ENCODE results near the gene SLC25A40.
"Not testable (repeated sequence)": the region's sequence is repeated elsewhere in the genome, so short reads cannot be mapped to it uniquely, and the experiment has no call there.

SLC25A40 gene

GRCh38 chr7:87870471-87870870, 5.7 kb downstream of the SLC25A40 start:
- no peak for DNase-seq

DNA sequence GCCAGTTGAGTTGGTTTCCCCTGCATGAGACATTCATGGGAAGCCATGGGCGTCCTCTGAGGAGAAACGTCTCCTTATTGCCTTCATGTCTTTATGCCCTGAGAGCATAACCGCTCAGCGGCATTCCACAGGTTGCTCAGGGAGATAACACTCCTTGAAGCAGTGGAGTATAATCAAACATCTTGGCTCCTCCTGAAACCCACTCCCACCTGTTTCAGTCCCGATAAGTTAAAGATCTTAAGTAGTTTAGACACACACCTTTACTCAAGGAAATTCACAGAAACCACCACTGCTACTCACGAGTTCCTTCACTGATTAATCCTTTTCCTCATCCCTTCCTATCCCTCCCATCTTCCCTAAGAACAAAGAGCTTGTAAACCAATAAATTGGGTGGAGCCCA, 9.6 kb downstream of the SLC25A40 start:
- not testable (repeated sequence) for DNase-seq

GRCh38 chr7:87866089-87866488, 10.1 kb downstream of the SLC25A40 start:
- no peak for DNase-seq

DNA sequence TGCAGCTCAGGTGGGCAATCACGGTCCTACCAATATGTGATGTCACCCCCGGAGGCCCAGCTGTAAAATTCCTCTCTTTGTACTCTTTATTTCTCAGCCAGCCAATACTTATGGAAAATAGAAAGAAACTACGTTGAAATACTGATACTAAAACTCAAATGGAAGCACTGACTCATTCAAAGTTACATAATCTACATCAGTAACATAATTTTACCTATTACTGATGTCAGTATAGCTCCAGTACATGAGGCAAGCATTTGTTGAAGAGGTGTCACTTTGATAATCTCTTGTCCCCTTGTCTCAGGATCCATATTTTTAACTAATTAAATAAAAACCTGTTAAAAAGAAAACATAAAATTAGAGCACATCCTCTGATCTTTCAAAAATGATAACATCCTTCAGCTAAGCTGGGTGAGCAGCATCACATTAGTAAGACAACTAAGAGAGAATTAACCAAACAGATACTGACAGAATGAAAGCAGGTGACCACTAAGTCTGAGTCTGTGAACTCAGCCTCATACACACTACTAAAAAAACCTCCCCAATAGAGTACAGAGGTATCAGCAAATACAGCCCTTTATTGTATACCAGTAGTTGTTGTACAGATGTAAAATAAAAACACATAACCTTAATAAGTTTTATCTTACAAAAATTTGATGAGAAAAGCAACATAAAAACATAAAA, 17.6 kb downstream of the SLC25A40 start:
- no peak for DNase-seq

DNA sequence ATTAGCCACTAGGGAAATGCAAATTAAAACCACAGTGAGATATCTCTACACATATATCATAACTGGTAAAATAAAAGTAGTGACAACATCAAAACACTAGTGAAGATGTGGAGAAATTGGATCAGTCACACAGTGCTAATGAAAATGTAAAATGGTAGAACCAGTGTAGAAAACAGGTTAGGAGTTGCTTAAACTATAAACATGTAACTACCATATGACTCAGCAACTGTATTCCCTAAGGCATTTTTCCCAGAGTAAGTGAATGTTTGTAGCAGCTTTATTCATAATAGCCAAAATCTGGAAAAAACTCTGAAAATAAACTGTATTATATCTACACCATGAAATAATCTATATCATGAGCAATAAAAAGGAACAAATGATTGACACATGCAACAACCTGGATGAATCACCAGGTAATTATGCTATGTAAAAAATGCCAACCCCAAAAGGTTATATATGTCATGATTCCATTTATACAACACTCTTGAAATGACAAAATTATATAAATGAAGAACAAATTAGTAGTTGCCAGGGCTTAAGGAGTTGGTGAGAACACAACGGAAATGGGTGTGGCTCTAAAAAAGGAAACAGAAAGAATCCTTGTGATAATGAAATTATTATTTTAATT, 22.8 kb downstream of the SLC25A40 start:
- no peak for DNase-seq

DNA sequence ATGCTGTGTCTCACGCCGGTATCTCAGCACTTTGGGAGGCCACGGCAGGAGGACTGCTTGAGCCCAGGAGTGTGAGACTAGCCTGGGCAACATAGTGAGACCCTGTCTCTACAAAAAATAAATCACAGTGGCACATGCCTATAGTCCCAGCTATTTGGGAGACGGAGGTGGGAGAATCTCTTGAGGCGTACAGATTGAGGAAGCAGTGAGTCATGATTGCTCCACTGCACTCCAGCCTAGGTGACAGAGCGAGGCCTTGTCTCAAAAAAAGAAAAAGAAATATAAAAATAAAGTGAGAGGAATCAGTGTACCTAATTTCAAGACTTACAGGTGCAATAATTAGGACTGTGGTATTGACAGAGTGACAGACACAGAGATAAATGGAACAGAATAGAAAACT, 23.9 kb downstream of the SLC25A40 start:
- DNase-seq, result no peak

DNA sequence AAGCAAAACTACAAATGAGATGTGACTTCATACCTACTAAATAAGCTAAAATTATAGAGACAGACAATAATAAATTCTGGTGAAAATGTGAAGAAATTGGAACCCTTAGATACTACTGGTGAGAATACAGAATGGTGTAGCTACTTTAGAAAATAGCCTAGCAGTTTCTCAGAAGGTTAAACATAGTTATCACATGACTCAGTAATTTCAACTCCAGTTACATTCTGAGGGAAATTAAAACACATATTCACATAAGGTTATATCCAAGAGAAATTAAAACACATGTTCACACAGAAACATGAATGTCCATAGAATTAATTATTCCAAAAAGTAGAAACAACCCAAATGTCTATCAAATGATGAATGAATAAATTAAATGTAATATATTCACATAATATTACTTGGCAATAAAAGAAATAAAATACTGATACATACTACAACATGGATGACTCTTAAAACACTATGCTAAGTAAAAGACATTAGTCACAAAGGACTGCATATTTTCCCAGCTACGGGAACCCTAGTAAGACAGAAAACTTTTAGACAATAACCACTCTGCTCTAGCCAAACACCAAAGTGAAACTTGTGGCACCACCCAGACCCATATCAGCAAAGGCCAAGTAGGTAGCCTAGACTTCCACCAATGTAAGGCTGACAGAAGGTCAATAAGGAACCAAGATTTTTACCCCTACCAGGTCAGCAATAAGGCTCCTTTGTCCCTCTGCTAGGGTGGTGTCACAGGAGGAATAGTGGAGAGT, 25.1 kb downstream of the SLC25A40 start:
- no peak for DNase-seq

DNA sequence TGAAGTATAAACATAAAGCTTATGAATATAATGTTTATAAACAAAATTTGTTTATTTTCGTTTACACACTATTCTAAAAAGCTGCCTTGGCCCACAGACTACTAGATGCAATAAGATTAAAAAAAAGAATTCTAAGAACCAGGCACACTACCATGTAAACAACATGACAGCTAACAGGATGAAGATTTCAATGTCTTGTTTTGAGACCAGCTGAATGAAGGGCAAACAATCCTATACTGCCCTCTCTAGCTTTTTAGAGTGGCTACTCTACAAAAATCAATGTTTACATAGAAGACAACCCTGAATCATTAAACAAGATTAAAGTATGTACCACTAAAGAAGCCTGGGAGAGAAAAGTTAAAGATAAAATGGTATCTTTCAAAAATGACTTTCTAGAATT, 38.6 kb downstream of the SLC25A40 start:
- DNase-seq, result no peak

- no peak for DNase-seq
Observed at GRCh38 chr7:87833130-87833529, 43.0 kb downstream of the SLC25A40 start.

GRCh38 chr7:87831097-87831496, 45.1 kb downstream of the SLC25A40 start:
- DNase-seq, result no peak

GRCh38 chr7:87828383-87828782, 47.8 kb downstream of the SLC25A40 start:
- DNase-seq, result not testable (repeated sequence)

GRCh38 chr7:87825369-87825768, 50.8 kb downstream of the SLC25A40 start:
- DNase-seq, result not testable (repeated sequence)

DNA sequence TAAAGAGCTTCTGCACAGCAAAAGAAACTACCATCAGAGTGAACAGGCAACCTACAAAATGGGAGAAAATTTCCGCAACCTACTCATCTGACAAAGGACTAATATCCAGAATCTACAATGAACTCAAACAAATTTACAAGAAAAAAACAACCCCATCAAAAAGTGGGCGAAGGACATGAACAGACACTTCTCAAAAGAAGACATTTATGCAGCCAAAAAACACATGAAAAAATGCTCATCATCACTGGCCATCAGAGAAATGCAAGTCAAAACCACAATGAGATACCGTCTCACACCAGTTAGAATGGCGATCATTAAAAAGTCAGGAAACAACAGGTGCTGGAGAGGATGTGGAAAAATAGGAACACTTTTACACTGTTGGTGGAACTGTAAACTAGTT, 54.1 kb downstream of the SLC25A40 start:
- not testable (repeated sequence) for DNase-seq

DNA sequence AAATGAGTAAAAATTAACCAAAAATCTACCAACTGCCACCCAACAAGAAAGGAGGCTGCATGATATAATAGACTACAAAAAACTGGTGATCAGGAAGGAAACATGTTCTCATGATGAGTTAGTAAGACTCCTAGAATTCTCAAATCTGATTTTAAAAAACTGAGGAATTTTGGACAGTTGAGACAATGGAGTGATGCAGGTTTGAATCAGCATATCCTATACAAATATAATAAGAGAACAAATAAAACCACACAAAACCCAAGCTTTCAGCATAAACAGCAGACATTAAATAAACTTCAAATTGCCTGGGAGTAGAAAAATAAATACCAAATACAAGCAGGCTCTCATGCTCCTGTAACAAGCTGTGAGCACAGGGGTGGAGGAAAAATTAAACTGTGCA, 57.8 kb downstream of the SLC25A40 start:
- no peak for DNase-seq

- no peak for DNase-seq
Observed at GRCh38 chr7:87816389-87816788, 59.8 kb downstream of the SLC25A40 start.

DNA sequence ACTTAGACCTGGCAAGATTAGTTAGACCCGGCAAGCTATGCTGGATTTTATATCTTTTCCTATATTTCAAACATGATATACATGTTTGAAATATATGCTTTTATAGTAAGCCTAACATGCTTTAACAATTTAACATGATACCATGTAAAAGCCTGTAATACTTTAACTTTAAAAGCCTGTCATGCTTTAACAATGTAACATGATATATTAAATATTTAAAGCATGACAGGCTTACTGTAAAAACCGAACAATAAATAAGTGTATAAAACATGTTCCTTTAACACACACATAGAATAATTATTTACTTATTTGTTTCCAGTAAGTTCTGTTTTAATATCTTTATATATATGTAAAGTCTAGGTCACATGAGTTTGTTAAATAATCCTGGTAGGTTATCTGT, 65.4 kb downstream of the SLC25A40 start:
- no peak for DNase-seq

DNA sequence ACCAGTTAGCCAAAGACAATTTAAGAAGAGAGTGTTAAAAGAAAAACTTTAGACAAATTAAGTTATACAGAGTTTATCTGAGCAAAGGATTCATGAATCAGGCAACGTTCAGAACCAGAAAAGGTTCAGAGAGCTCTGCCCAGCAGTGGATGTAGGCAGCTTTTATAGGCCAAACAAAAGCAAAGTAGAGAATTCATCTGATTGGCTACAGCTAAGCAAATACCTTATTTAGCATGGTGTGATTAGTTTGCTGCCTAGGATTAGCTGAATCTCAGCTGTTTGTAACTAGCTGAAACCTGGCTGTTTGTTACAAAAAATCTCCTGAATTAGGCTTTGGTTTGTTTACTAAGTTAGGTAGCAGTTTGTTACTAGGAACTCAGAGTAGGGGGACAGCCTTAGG, 66.0 kb downstream of the SLC25A40 start:
- DNase-seq, result no peak

DNA sequence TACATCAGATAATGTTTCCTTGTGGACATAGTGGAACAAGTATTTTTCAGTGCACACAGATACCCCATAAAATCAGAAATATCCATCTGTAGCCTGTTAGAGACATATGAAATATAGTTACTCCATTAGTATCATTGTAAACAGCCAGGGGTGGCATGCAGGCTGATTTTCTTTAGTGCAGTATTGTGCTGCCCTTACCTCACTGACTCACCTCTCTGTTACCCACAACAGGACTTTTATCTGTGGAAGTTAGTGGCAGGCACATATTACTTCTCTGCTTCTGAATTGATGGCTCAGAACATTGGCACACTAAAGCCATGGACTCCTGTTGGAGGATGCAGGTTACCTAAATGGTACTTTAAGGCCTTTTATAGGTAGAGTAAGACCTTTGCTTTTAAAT, 70.0 kb downstream of the SLC25A40 start:
- DNase-seq, result no peak

DNA sequence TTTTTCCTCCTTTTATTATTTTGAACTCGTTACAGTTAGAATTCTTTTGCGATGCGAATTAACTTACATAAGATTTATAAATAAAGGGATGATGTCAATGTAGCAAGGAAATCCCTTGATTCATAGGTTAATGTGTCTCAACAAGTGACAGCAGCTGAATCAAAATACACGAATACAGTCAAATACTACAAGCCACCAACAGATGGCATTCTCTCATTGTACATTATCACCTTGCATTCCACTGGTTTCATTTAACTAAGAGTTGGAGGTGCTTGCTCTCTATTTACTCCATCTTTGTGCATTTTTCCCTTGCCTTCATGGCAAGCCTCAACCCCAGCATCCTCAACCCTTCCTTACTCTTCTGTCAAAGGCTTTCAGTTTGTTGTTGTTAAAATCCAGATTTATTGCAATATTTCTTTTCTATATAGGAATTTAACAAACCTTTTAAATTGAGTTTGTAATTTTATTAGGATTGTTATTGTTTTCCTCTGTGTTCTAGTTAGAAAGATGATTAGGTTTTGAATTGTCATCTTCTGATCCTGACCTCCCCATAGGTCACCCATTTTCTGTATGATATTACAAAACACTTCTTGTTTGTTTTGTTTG, 78.3 kb downstream of the SLC25A40 start:
- no peak for DNase-seq

GRCh38 chr7:87797395-87797794, 78.8 kb downstream of the SLC25A40 start:
- no peak for DNase-seq

GRCh38 chr7:87785368-87785995, 90.7 kb downstream of the SLC25A40 start:
- DNase-seq, result no peak

DNA sequence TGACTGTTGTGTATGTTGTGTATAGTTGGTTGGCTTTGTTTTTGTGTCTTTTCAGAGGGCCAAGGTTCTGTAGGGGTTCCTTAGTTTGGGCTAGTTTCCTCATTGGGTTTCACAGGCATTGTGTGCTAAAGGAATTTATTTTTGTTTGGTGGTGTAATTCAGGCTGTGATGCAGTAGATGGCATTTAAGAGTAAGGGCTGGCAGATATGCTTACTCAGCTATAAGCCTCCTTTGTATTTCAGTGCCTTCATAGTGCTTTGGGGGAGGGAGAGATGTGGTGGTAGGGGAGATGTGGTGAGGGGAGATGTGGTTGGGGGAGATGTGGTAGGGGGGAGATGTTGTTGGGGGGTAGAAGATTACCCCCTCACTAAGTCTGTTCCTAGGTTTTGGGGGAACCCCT, 91.7 kb downstream of the SLC25A40 start:
- no peak for DNase-seq
